Stimulated activated CD8-positive, alpha-beta memory T cell treated with anti-CD3 and anti-CD28 coated beads, Interleukin-15, amount 100 ng/mL, for 48 hours (primary cell): ENCODE results near the gene KNG1.

ENCODE experiments used
- DNase-seq, 2 donors: peaks; one replicate each; pipeline ENCODE4 v3.0.0-alpha.2; 2020; ENCODE audit warnings: low read depth in 2 of 2

KNG1 gene

DNA sequence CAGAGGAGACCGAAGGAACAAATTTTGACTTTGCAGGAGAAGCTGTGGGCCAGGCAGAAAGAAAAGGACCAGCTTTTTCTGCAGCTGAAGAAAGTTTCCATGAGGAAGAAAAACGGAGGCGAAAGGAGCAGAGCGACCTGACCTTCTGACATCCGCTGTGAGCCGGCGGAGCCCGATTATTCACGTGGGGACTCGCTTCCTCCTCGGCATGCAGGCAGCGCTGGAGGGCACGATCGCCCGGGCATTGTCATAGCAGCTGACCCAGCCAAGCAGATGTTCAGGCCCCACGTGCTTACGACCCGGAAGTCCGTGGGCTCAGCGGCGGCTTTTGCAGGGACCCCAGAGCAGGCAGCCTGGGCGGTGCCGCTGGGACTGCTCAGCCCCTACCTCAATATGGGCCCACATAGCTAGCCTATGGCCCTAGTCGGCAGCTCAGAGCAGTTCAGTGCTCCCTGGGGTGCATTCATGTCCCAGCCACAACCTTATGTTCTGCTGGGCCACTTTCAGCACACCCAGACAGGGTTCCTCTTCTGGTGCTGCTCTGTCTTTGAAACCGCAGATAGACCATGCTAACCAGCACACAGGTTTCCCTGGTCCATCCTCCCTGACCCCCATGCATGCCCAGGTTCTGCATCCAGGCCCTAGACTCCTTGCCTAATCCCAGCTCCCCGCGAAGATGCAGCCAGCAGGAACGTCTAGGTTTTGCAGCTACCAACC, 55.7 kb downstream of the KNG1 start:
- DNase-seq, result peak; percentile 64 to 70

DNA sequence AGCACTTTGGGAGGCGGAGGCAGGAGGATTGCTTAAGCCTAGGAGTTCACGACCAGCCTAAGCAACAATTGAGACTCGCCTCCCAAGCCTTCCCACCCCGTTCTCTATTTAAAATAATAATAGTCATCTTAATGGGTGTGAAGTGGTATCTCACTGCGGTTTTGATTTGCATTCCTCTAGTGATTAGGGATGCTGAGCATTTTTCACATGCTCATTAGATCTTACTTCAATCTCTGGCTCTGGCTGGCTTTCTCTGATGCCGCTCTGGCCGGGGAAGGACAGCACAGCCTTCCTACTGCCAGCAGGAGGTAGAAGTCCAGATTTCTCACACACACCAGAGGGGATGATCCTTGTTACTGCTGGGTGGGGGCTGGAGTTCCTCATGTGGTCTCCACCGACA, 58.8 kb downstream of the KNG1 start:
- DNase-seq, result no peak

DNA sequence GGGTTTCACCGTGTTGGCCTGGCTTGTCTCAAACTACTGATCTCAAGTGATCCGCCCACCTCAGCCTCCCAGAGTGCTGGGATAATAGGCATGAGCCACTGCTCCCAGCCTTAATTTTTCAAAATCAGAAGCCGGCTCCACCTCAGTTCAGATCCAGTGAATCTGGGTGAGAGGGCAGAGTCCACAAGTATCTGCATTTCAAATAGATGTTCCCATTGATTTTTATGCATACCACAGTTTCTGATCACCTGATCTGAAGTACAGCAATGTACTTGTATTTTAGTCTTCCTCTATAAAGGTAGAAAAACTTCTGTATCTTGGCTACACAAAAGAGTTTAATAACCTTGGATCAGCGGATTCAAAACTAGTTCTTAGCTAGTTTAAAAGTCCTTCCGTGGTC, 62.0 kb downstream of the KNG1 start:
- DNase-seq, result no peak

DNA sequence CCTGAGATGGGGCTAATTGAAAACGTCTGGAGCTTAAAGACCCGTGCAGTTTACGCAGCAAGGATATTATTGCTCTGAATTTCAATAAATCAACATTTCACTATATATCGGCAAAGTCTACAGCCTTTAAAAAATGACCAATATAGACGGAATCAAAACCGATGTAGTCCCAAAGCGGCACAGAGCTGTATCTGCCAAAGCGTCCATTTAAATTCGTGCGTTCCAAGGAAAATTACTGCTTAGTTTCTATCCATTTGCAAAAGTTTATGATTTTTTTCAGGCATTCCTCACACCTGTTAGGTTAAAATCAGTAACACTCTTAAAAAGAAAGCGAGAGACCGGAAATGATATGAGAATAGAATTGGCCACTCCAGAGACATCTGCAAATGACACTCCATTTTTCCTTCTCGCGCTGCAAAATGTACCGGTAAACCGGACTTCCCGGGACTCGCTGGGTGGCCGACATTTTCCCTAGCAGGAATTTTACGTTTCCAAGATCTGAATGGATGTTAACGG, 65.4 kb downstream of the KNG1 start:
- no peak for DNase-seq

DNA sequence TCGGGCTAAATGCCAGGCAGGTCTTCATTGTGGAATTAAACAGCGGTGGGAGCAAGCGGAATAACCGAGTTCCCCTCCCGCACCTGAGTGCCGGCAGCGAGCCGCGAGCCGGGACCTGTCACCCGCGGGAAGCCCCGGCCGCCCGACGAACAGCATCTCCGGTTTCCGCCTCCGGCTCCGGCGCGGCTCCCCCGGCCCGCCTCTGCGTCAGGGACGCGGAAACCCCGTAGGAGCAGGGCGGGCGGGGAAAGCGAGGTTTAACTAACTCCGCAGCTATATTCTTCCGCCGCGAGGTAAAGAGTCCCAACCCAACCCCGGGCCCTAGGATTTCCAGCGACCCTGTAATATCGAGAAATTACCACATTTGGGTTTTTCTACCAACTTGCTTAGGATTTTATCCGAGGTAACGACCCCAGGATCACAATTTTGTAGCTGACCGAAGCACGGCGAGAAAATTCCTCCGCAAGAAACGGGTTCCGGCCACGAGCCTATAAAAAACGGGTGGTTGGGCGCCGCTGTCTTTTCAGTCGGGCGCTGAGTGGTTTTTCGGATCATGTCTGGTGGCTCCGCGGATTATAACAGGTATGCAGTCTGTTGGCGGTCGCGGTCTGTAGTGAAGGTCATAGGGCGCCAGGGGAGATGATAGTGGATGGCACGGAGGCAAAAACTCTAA, 66.0 kb downstream of the KNG1 start, which contains the start of gene EIF4A2:
TSS of gene EIF4A2 (plus strand) at position 520 of the 673 bp plus-strand sequence. CDS start at position 554, 34 bp downstream.
- DNase-seq, result peak; percentile 82 to 83

DNA sequence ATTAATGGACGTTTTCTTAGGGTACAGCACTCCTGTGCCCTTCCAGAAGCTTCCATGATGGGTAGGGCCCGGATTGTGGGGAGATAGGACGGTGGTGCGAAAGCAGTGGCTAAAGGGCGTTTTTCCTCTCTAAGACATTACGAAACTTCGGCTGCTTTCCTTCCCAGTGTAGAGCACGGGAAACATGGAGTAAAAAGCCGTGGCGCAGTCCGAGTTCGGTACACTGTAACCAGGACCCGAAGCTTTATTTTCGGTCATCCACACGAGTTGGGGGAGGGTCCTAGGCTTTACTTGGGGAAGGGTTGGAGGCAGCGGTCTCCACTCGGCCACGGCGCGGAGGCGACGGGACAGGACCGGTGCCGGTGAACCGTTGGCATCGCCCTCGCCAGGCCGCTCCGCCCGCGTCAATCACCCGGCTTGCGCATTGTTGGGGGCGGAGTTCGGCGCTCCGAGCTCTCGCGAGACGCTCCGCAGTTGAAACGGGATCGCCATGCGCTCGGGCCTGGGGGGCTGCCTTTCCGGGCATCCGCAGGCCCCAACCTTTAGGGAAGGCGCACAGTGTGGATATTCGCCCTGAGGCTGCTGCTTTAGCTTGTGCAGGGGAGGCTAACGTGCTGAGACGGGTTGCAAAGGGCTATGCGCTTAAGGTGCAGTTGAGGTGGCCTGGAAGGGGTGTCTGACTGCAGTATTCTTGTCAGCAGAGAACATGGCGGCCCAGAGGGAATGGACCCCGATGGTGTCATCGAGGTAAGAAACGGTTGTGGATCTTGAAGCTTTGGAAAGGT, 66.8 kb downstream of the KNG1 start:
- DNase-seq, result peak; percentile 50 to 64

DNA sequence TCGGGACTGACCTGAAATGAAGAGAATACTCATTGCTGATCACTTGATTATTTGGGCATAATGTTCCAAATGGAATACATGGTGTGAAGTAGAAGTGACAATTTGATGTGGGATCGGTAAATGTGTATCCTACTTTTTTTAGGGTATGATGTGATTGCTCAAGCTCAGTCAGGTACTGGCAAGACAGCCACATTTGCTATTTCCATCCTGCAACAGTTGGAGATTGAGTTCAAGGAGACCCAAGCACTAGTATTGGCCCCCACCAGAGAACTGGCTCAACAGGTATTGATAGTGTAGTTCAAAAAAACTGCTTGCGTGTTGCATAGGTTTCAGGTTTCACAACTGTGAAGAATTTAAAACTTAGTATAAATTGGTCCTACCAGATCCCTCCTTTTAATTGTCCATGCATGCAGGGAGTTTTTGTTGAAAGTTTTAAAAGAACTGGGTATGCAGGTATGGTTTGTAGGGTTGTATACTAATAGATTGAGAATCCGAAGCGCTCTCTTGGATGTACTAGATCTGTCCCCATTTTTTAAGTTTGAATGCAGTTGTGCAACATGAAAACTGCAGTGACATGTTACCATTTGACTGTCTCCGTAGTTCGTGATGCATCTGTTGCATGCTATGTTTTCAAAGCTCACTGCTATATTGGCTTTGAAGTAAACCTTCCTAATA, 67.8 kb downstream of the KNG1 start:
- DNase-seq, result no peak

DNA sequence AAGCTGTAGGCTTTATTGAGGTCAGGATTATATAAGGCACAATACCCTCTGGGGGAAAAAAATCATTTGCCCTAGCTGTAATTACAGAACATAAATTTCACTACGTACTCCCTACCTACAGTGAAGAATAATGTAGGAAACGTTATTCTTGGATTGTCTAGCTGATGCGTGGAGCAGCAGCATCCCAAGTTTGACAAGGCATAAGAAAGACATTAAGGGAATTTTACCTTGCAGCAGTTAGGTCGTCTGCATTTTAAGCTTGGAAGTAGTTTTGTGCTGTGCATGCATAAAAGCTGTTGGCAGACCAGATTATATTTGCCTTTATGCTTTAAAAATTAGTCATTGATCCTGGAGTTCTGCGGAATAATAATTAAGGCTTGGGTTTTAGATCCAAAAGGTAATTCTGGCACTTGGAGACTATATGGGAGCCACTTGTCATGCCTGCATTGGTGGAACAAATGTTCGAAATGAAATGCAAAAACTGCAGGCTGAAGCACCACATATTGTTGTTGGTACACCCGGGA, 68.4 kb downstream of the KNG1 start:
- DNase-seq, result no peak

DNA sequence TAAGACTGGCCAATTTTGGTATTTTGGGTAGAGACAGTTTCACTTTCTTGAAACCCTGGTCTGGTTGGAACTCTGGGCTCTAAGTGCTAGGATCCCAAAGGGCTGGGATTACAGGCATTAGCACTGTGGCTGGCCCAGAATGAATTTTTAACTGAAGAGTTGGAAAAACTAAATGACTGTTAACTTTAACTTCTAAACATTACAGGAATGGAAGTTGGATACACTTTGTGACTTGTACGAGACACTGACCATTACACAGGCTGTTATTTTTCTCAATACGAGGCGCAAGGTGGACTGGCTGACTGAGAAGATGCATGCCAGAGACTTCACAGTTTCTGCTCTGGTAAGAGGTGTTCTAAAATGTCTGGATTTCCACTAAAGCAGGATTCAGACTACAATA, 69.8 kb downstream of the KNG1 start:
- DNase-seq, result no peak

DNA sequence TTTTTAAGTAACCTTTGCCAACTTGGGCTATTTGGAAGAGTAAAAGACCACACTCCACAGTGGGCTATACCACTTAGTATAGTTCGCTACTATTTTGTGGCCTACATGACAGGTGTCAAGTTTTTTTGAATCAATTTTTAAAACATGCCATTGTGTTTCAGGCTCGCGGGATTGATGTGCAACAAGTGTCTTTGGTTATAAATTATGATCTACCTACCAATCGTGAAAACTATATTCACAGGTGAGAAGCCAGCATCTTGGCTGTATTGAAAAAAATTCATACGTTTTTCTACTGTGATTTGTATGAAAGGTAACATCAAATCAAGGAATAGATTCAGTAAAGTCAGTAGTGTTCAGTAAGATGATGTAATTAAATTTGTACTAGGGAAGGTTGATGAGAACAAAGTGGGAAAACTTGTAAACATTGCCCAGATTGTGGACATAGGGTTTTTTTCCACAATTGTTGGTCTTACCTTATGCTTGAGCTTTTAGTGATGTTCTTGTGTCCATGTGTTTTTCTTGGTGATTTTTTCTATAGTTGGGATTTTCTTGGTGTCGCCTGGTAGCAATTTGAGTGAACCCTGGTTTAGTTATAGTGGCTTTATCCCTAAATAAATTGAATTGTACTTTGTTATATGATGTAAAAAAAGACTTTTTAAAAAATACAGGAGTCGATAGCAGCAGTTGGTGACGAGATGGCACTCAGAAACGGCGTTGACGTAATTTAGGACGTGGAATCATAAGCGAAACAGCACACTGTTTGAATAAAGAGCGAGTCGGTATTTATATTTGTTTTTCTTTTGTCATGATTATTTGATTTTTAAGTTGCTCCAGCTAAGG, 70.7 kb downstream of the KNG1 start:
- DNase-seq, result no peak

DNA sequence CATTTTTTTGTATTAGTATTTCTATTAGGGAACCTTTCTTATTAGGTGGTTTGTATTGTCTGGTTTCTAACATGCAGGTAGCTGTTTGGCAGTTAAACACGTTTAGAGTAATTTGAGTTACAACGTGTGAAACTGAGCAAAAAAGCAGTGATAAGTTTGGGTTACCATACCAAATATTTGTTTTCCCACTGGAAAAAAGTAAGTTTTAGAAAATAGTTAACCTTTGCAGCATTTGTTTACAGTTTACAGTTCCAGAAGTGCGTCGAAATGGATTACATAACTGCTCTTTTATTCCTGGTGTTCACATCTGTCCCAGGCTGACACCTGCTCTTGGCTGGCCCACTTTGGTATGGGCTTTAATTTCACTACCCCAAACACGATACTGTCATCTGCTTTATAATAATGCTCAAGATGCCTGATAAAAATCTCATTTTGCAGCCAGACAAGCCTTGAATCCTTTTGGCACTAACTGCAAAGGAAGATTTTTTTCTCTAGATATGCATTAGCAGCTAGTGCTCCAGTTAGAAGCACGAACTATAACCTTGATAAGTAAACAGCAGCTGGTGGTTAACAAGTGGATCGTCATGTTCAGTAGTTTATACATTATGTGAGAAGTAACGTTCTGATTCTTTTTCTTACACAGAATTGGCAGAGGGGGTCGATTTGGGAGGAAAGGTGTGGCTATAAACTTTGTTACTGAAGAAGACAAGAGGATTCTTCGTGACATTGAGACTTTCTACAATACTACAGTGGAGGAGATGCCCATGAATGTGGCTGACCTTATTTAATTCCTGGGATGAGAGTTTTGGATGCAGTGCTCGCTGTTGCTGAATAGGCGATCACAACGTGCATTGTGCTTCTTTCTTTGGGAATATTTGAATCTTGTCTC, 71.6 kb downstream of the KNG1 start:
- no peak for DNase-seq

DNA sequence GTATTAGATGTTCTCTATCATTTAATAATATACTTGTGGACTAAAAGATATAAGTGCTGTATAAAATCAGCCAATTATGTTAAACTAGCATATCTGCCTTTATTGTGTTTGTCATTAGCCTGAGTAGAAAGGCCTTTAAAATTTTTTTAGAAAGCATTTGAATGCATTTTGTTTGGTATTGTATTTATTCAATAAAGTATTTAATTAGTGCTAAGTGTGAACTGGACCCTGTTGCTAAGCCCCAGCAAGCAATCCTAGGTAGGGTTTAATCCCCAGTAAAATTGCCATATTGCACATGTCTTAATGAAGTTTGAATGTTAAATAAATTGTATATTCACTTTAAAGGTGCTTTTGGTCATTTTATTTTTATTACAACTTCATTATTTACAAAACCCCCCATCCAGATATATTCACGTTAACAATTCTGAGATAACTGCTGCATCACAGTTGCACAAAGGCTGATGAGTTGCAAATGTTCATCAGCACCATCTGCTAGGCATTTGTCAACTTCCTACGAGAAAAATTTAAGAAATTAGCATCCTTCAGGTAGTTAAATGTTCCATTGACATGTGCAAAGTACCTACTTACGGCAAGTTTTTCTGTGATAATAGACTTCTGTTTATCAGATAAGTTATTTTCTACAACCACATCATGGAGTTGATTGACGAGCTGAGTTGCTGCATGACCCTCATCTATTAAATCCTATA, 72.5 kb downstream of the KNG1 start:
- DNase-seq, result no peak

DNA sequence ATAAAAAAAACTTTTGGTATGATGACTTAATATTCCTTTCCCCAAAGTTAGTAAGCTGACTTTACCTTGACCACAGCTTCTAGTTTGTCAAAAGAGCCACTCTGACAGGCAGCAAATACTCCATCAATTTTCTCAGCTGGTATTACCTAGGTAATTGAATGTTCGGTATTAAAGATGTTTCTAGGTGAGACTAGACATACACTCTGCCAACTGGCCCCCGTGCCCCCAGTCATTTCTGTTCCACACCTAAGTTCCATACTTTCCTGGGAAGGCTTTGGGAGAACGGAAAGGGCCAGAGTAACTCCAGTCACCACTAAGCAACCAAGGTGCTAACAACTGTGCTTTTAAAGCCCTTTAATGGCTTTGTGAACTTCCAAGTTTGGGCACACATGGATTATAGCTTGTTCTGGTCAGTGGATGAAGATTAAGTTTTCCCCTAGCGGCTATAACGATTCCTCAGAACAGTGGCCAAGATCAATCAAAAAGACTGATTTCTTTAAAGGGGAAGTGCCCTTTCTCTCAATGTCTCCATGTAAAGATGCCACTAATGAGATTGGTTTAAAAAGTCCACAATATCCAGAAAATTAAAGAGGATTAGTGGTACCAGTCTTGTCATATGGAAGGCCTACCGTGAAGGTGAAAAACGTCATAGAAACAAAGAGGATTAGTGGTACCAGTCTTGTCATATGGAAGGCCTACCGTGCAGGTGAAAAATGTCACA, 73.3 kb downstream of the KNG1 start:
- no peak for DNase-seq
